ENCODE measurements around the gene LRIG1. TPM values are rescaled to one million over a fixed set of nuclear protein-coding genes. Genes with fewer than 3 reads are reported as not detected.
"Not testable (repeated sequence)": the region's sequence is repeated elsewhere in the genome, so short reads cannot be mapped to it uniquely, and the experiment has no call there.

LRIG1 gene
- polyA plus RNA-seq, 10 donors: 95.5 to 145 (median 124) TPM

GRCh38 chr3:66426135-66426534, 74.7 kb downstream of the LRIG1 start:
- no peak for DNase-seq

GRCh38 chr3:66425576-66426114, 75.2 kb downstream of the LRIG1 start:
- DNase-seq: no peak

- DNase-seq: peak in 2 of 3 donors; percentile 57 to 70
Measured at GRCh38 chr3:66425032-66425431, 75.8 kb downstream of the LRIG1 start.

- peak in 1 of 3 donors; percentile 64 for DNase-seq
Measured at GRCh38 chr3:66423791-66424190, 77.0 kb downstream of the LRIG1 start.

GRCh38 chr3:66421893-66422292, 78.9 kb downstream of the LRIG1 start:
- DNase-seq: not testable (repeated sequence)

GRCh38 chr3:66421144-66421543, 79.7 kb downstream of the LRIG1 start:
- DNase-seq: not testable (repeated sequence)

- no peak for DNase-seq
Measured at GRCh38 chr3:66419036-66419435, 81.8 kb downstream of the LRIG1 start.

GRCh38 chr3:66418475-66418931, 82.3 kb downstream of the LRIG1 start:
- DNase-seq: no peak

- DNase-seq: no peak
Measured at GRCh38 chr3:66416556-66417304, 84.1 kb downstream of the LRIG1 start.

GRCh38 chr3:66415867-66416428, 84.9 kb downstream of the LRIG1 start:
- no peak for DNase-seq

- DNase-seq: no peak
Measured at GRCh38 chr3:66414846-66415245, 86.0 kb downstream of the LRIG1 start.

GRCh38 chr3:66413151-66413751, 87.6 kb downstream of the LRIG1 start:
- DNase-seq: peak in 1 of 3 donors; percentile 90

GRCh38 chr3:66411961-66412887, 88.6 kb downstream of the LRIG1 start:
- peak in 1 of 3 donors; percentile 48 for DNase-seq

GRCh38 chr3:66411474-66411873, 89.3 kb downstream of the LRIG1 start:
- DNase-seq: peak in 1 of 3 donors; percentile 59

GRCh38 chr3:66410976-66411375, 89.8 kb downstream of the LRIG1 start:
- no peak for DNase-seq

- DNase-seq: no peak
Measured at GRCh38 chr3:66409771-66410754, 90.8 kb downstream of the LRIG1 start.

GRCh38 chr3:66407611-66408218, 93.1 kb downstream of the LRIG1 start:
- DNase-seq: peak in 2 of 3 donors; percentile 72 to 86

GRCh38 chr3:66406831-66407610, 93.8 kb downstream of the LRIG1 start:
- peak in 2 of 3 donors; percentile 66 to 90 for DNase-seq

GRCh38 chr3:66406163-66406562, 94.7 kb downstream of the LRIG1 start:
- peak in 1 of 3 donors; percentile 51 for DNase-seq
